Panc1 (cell line): ENCODE data around the gene L2HGDH. TPM values are rescaled to one million over a fixed set of nuclear protein-coding genes. Genes with fewer than 3 reads are reported as not detected.

Experiments
- ATAC-seq: fragments of 200-7000 bp; cut with Tn5 transposase; 2 replicates; pipeline ENCODE4 v1.9.1; 2020; ENCODE audit warnings: mild to moderate bottlenecking, moderate library complexity
- BruUV-seq: library from RNA; stranded (reverse); fragments of 400-500 nt; replicated peaks from 2 replicates; lab custom pipeline; 2021; lab: Mats Ljungman, UMichigan
- CTCF ChIA-PET: fragments of 300-600 bp; sonication (Branson Sonifier 250); formaldehyde crosslinking; loops from one replicate; lab custom pipeline; 2022; ENCODE audit warnings: antibody characterized with exemption; lab: Charles Lee
- POLR2A ChIA-PET: fragments of 300-600 bp; sonication (Branson Sonifier 250); formaldehyde crosslinking; loops from one replicate; lab custom pipeline; 2022; ENCODE audit warnings: antibody characterized with exemption; lab: Charles Lee
- DNase-seq: peaks from one replicate; pipeline ENCODE4 v3.0.0-alpha.2; 2010; ENCODE audit warnings: low read depth, low spot score
- H3K27ac ChIP-seq: 2 replicates; pipeline ENCODE4 v1.5.1; 2011; ENCODE audit warnings: mild to moderate bottlenecking, low read length, inconsistent platforms
- H3K27me3 ChIP-seq: fragments of 200-500 bp; sonication (Bioruptor generic); 2 replicates; pipeline ENCODE4 v1.6.0; 2014; ENCODE audit warnings: low read length, inconsistent platforms; ENCODE audit not compliant: control insufficient read depth, insufficient read depth
- H3K36me3 ChIP-seq: fragments of 200-500 bp; sonication (Bioruptor generic); 2 replicates; pipeline ENCODE4 v1.5.1; 2014; ENCODE audit warnings: inconsistent platforms, mild to moderate bottlenecking, low read length, moderate library complexity; ENCODE audit not compliant: control insufficient read depth, insufficient read depth
- H3K4me1 ChIP-seq: 2 replicates; pipeline ENCODE4 v1.5.1; 2011; ENCODE audit warnings: inconsistent platforms, mild to moderate bottlenecking, low read length, moderate library complexity; ENCODE audit not compliant: control insufficient read depth, insufficient read depth
- H3K4me3 ChIP-seq, 2 experiments: 2 replicates each; pipeline ENCODE4 v1.5.1; 2011 to 2012; ENCODE audit warnings: low read depth in 2 of 2, low read length in 2 of 2, mild to moderate bottlenecking in 2 of 2, inconsistent platforms in 1 of 2, moderate library complexity in 1 of 2
- H3K9me3 ChIP-seq: fragments of 200-500 bp; sonication (Bioruptor generic); 2 replicates; pipeline ENCODE4 v1.5.1; 2014; ENCODE audit warnings: low read depth, mild to moderate bottlenecking, inconsistent platforms, low read length, moderate library complexity; ENCODE audit not compliant: control insufficient read depth, insufficient read depth
- CTCF ChIP-seq: fragments of 450-650 bp; IDR thresholded peaks from 2 replicates; pipeline ENCODE4 v1.5.1; 2017; ENCODE audit warnings: mild to moderate bottlenecking
- POLR2AphosphoS5 ChIP-seq: IDR thresholded peaks from 2 replicates; pipeline ENCODE4 v1.6.1; 2012; ENCODE audit warnings: mild to moderate bottlenecking, low read depth, low read length, moderate library complexity
- REST ChIP-seq, 2 experiments: IDR thresholded peaks; 2 replicates each; pipeline ENCODE4 v1.6.1; 2011 to 2012; ENCODE audit warnings: low read depth in 2 of 2, control low read depth in 1 of 2, low read length in 1 of 2, mild to moderate bottlenecking in 1 of 2, moderate library complexity in 1 of 2; ENCODE audit not compliant: insufficient read depth in 1 of 2
- SIN3A ChIP-seq: IDR thresholded peaks from 2 replicates; pipeline ENCODE4 v1.6.1; 2012; ENCODE audit warnings: low read depth, mild to moderate bottlenecking, low read length, moderate library complexity, borderline replicate concordance; ENCODE audit not compliant: insufficient read depth
- TCF7L2 ChIP-seq: IDR thresholded peaks from 2 replicates; pipeline ENCODE4 v1.6.1; 2011; ENCODE audit warnings: mild to moderate bottlenecking, low read depth, low read length, inconsistent platforms
- in situ Hi-C: cut with HindIII; loops from 2 replicates; pipeline ENCODE4 v1.10.0; 2016; ENCODE audit warnings: low sequenced_read_pairs, low pct_unique_long_range_greater_than_20kb
- intact Hi-C: fragments of 100-400 bp; cut with micrococcal nuclease; formaldehyde crosslinking; loops from one replicate; pipeline ENCODE4 v1.10.0; 2022; ENCODE audit not compliant: unreplicated experiment
- total RNA-seq: library from RNA; stranded (reverse); gene quantifications from one replicate; pipeline ENCODE4 v1.2.1, GENCODE V29; 2021; ENCODE audit not compliant: unreplicated experiment

Gene L2HGDH
- total RNA-seq, 1 experiment from 2014 or later = 15.0 TPM

- ATAC-seq (no peak), DNase-seq (no peak)
- no TSS peak for BruUV-seq
- TF ChIP-seq SIN3A = no peak
- no peak for TF ChIP-seq TCF7L2
- TF ChIP-seq REST (IDR thresholded peaks at IDR 0.05; ENCODE audit: insufficient read depth in 1 of 2, low read depth in 2 of 2, low read length in 1 of 2) = no peak
- TF ChIP-seq CTCF = no peak
- Histone ChIP-seq H3K27ac (no peak overlapping the region), H3K4me1 (no peaks in the 10 kb centered on the region), H3K27me3 (no peaks in the 10 kb centered on the region), H3K36me3 (no peaks in the 10 kb centered on the region), H3K9me3 (no peaks in the 10 kb centered on the region), H3K4me3 (no peak overlapping the region)
- POLR2A ChIA-PET = interaction anchor here (0.6 kb wide), 1 partner anchor 19 kb away, joined by 3 read pairs; no protein-coding TSS in a partner anchor
- intact Hi-C loops (no loop called here), in situ Hi-C loops (no loop called here)
- CTCF ChIA-PET = no interaction called here
Observed at GRCh38 chr14:50350975-50351374, 38.9 kb upstream of the L2HGDH start.

GRCh38 chr14:50348933-50349332, 36.9 kb upstream of the L2HGDH start:
- Histone ChIP-seq H3K27ac (no peak overlapping the region), H3K9me3 (no peaks in the 10 kb centered on the region), H3K27me3 (no peaks in the 10 kb centered on the region), H3K4me1 (no peaks in the 10 kb centered on the region), H3K4me3 (no peak overlapping the region), H3K36me3 (no peaks in the 10 kb centered on the region)
- DNase-seq (no peak), ATAC-seq (no peak)
- no peak for TF ChIP-seq CTCF
- no peak for TF ChIP-seq POLR2AphosphoS5
- TF ChIP-seq TCF7L2 = no peak
- TF ChIP-seq REST (IDR thresholded peaks at IDR 0.05; ENCODE audit: insufficient read depth in 1 of 2, low read depth in 2 of 2, low read length in 1 of 2) = no peak
- TF ChIP-seq SIN3A = no peak
- BruUV-seq = no TSS peak
- in situ Hi-C loops = no loop called here
- CTCF ChIA-PET = no interaction called here
- POLR2A ChIA-PET = no interaction called here
- intact Hi-C loops = no loop called here
